Myocyte (in vitro differentiated cells): Measurements from ENCODE around the gene DUOX2. TPM values are rescaled to one million over a fixed set of nuclear protein-coding genes. Genes with fewer than 3 reads are reported as not detected.
"Not testable (repeated sequence)": the region's sequence is repeated elsewhere in the genome, so short reads cannot be mapped to it uniquely, and the experiment has no call there.

ENCODE experiments used
- DNase-seq: peaks from one replicate; pipeline ENCODE4 v3.0.0-alpha.2; 2012; ENCODE audit warnings: low read depth
- total RNA-seq: library from RNA; depleted of rRNA; stranded (reverse); fragments of >200 nt; gene quantifications from 2 replicates; pipeline ENCODE4 v1.2.3, GENCODE V29; 2014

The DUOX2 gene
- total RNA-seq, 1 donor from 2014 or later, result not detected

DNA sequence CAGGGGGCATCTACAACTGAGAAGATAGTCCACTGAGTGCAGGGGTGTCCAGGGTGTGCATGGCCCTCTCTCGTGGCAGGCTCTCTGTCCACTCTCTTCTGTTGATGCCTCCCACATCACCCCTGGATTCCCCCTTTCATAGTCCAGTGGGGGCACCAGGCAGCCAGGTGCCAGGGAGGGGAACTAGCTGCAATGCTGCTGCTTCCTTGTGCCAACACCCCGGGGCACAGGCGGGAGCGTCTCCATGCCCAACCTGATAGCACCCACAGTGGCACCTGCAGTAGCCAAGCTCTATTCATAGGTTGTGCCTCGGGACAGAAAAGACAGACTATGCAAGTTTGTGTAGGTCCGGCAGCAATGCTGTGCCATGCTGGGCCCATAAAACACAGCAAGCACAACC, 11.7 kb downstream of the DUOX2 start:
- DNase-seq, result no peak

DNA sequence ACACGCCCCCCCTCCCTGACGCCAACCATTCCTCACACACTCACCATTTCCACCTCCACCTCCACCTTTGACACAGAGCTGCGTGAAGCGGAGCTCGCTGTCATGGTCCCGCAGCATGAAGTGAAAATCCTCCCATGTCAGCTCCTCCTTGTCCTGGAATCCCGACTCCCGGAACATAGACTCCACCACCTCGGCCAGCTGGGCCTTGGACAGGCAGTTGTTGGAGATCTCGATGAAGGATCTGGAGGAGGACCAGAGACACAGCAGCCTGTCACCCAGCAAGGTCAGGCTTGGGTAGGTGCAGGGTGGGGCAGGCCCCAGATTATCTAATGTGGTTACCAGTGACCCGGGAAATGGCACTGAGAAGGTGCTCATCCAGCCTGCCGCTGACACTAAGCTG, 12.2 kb downstream of the DUOX2 start:
- no peak for DNase-seq

DNA sequence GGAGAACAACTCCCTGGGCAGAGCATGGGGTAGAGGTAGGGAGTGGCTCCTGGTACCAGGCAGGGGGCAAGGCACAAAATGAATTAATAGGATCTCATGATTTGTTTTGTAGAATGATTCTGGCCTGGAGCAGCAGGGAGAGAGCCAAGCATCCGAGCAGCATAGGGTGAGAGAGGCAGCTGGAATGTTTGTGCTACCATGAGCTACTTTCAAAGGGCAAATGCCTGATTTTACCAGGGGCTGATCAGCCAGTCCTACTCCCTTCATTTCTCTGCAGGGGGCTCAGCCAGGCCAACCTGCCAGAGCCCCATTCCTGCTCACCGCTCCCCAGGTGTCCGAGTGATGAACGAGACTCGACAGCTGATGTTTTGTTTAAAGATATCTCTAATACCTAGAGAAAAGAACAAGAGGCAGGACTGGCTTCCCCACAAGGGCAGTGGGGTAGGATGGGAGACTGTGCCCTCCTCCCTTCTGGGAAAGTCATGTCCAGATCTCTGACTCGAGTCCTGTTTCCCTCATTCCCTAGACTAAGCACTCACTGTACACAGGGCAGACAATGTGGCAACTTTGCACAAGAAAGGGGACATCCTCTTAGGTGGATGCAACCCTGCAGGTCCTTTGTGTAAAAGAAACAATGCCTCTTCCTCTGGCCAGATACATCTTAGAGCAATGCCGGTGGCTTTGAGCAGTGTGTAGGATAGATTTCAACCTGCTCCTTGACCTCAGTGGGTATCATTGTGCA, 12.9 kb downstream of the DUOX2 start:
- DNase-seq, result no peak

DNA sequence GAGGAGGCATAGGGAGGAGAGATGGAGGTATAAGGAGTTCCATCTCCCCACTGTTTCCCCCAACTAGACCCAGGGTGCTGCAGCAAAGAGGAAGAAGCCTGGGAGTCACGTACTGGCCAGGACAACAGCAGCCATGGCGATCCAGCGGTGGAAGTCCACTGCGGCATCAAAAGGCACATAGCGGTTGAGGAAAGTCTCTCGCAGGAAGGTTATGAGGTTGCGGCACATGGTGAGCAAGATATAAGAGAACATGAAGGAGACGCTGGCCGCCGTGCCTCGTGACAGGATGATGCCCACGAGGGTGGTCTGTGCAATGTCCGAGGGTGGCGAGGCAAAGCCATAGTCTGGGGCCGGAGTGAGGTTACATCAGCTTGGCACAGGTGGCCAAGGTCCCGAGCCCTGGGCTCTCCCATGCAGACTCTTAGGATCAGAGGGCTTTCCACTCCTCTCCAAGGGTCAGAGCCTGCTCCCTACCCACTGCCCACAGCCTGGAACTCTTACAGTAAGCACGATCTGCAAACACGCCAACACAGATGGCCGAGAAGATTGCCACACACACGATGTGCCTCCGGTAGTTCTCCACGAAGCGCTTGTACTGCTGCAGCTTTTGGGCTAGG, 14.3 kb downstream of the DUOX2 start:
- DNase-seq, result no peak

DNA sequence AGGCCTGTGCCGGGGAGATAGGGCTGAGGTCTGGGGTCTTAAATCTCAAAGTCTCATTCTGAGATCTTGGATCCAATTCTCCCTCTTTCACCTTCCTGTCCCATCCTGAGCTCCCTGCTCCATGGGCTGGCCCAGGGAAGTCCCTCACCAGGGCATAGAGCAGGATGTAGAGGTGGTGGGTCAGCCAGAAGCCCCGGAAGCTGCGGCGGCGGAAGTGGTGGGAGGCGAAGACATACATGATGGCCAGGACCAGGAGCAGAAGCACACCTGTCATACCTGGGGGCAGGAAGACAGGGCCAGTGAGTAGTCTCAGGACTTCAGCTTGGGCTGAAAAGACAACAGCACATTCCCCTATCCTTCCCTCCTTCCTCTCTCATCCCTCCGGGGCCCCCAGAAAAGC, 16.5 kb downstream of the DUOX2 start:
- no peak for DNase-seq

DNA sequence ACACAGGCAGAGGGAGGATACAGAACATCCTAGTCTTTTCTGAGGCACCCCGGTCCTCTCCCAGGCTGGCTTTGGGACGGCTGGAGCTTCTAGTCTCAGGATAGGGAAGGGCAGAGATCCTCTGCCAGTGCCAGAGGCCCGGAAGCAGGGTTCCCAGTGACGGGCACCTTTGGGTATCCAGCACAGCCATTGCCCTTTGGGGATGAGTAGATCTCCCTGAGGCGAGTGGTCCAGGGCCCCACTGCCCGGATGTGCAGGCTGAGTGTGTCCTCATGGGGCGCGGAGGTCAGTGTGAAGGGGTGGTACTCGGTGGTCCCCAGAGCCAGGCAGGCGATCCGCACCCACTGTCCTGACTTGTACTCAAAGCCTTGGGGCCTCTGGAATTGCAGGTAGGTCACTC, 18.3 kb downstream of the DUOX2 start:
- DNase-seq, result no peak

DNA sequence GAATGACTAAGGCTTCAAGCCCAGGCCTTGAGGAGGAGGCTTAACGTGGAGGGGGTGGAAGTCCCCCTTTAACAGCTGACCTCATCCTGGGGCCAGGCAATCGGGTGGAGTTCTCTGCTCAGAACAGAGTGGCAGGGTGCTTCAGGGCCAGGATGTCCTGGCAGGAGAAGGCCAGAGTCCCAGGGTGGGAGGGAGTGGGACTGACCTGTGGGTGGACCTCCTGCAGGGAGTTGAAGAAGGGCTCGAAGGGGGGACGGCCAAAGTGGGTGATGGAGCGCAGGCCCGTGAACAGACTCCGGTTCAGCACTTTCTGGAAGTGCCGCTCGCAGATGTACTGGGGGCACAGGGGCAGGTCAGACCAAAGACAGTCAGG, 19.6 kb downstream of the DUOX2 start:
- no peak for DNase-seq

DNA sequence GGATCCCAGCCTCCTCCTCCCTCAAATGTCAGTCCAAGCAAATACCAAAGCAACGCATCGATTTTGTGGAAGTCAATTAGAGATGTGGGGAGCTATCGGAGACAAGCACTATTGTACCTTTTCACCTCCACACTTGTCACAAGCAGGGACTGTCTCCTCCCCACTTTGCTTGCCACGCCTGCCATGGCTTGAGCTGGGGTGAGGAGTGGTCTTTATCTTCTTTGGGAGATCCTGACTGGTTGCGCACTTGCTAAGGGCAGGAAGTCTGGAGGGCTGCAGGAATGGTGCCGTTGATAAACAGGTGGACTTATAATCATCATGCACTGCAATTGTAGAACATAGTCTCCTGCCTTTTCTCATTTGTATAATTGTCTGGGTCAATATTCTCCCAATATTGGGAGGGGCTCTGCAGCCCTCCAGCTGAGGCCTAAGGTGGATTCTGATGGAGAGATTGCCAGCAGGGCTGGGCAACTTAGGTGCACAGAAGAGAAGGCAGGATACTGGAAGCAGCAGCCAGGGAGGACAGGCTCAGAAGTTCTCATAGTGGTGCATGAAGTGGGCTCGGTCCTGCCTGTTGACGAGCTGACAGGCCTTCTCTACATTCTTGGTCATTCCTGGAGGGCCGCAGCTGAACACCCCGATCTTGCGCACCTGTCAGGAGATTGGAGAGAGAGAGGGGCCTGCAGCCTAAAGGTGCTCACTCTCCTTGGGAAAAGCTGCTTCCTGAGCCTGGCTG, 20.2 kb downstream of the DUOX2 start:
- no peak for DNase-seq

DNA sequence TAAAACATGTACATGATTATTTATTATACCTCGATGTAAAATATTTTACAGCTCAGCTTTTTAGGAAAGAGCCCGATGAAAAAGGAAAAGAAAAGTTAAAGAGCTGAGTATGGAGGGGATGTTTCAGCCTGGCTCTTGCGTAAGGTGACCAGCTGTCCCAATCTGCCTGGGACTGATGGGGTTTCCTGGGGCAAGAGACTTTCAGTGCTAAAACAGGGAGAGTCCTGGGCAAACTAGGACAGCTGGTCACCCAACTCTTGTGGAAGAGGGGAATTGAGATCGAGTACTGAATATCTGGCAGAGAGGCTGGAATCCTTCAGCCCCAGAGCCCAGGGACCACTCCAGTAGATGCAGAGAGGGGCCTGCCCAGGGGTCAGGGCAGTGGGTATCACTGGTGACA, 21.0 kb downstream of the DUOX2 start:
- DNase-seq, result no peak

DNA sequence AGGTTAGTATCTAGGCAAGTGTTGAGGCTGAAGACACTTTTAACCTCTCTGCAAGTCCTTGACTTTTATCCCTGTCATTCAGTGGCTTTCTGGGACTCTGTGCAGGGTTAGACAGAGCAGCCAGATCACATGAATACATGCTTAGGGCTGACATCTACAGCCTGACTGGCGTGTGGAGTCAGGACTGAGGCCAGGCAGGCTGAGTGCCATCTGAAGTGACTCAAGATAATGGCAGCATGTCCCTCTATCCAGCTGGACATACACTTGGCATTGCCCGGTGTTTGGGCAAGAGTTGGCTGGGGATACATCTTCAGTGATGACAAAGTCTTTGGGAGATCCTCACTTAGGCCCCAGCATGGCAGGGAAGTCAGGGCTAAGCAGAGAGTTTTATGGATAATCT, 22.4 kb downstream of the DUOX2 start:
- DNase-seq, result peak; percentile 17

DNA sequence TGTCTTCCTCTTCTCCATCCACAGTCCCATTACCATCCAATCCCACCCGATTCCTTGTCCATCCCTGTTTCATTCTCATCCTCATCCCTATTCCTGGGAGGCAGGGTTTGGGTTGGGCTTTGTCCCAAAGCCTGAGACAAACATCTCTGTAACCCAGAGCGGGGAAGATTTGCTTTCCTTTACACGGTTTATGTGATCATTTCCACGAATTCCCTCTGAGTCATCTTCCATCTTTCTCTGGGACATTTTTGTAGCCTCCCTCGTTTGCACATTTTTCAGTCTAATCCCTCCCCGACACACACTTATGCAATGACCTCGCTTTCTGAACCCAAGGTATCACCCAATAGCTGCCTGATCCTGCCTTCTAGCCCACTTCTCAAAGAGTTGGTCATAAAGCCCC, 22.8 kb downstream of the DUOX2 start:
- peak; percentile 28 for DNase-seq

DNA sequence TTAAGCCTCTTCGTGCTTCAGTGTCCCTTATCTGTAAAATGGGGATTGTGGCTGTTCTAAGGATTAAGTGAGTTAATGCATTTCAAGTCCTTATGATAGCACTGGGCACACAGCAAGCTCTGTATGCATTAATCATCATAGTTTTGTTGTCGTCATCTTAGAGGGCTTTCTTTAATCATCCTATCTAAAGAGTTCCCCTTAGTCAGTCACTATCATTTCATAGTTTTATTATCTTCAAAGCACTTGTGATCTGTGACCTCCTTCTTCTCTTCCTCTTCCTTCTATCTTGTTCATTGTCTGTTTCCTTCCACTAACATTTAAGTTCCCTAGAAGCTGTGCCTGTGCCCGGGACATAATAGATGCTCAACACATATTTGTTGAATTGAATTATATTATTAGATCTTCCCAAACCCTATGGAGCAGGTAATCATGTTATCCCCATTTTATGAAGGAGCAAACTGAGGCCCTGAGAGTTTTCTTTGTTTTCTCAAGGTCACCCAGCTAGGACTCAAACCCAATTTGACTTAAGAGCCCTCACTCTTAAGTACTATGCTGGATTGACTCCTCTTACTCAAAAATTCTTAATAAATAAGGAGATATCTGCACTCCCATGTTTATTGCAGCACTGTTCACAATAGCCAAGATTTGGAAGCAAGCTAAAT, 24.1 kb downstream of the DUOX2 start:
- DNase-seq, result no peak

DNA sequence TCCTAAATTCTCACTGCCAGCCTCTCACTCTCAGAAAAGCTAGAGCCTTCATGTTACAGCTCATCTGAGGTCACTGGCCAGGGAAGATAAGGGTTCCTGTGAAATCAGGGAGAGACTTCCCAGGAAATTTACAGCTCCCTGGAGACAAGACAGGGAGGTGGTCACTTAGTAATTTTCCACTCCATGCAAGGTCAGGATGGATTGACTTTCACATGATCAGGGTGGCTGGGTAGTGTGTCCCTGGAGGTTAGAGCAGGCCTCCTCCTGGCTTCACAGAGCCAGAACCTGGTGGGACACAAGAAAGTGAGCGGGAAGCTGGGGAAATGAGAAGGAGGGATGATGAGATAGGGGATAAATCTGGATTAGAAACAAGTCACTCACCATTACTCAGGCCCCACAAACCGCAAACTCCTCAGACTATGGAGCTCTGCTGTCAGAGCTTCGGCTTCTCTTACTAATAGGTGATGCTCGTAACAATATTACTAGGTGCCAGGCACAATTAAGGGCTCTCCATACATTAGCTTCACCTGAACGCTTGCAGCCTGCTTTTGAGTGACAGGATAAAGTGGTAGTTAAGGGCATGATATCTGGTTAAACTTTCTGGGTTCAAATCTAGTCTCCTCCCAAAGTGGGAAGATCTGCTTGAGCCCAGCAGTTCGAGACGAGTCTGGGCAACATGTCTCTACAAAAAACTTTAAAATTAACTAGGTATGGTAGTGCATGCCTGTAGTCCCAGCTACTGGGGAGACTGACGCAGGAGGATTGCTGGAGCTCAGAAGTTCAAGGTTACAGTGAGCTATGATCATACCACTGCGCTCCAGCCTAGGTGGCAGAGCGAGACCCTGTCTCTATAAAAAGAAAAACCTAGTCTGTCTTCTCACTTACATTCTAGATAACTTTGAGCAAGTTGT, 24.9 kb downstream of the DUOX2 start:
- no peak for DNase-seq

DNA sequence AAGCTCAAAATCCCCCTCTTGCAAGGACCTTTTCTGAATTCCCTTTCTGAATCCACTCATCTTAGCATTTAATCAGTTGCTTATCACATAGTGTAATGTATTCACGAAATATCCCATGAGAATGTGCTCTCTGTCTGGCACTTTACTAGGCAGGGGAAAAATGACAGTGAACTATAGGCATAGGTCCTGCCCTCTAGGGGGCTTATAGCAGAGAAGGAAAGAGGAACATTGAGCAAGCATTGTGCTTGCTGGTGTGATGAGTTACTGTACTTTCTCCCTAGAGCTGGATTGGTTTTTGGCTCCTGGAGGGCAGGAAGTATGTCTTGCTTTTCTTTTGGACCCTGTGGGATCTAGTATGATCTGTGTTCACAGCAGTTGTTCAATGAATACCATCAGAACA, 26.5 kb downstream of the DUOX2 start:
- no peak for DNase-seq

DNA sequence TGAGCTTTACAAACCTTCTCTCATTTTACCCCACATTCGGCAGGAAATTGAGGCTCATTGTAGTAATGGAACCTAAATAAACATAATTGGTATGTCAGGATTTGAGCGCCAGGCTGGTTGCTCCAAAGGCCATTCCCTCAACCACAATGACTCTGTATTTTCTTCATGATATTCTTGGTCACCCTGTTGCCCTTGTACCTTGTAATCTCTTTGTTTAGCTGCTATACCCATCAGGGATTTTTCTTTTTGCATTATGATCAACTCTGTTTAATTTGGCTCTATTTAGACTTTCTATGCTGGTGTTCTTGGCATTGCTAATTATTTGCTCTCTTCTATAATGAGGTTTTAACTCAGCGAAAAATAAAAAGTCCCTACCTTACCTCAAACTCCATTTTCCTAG, 29.8 kb downstream of the DUOX2 start:
- DNase-seq, result peak; percentile 13

DNA sequence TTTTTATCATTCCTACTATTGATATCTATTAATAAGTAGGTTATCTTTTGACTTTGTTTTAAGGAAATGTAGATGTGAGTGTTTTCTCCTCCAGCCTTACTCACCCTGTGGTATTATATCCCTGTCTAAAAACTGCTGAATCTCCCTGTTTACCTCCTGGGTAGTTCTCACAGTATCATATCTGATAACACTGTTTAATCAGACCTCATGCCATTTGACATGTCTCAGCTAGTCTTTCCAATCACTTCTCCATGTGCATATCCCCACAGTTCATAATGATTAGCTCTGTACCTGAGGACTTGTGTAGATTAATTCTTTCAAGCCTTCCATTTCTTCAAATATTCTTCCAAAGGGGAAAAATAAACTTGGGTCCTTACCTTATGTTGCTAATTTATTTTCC, 30.7 kb downstream of the DUOX2 start:
- no peak for DNase-seq

DNA sequence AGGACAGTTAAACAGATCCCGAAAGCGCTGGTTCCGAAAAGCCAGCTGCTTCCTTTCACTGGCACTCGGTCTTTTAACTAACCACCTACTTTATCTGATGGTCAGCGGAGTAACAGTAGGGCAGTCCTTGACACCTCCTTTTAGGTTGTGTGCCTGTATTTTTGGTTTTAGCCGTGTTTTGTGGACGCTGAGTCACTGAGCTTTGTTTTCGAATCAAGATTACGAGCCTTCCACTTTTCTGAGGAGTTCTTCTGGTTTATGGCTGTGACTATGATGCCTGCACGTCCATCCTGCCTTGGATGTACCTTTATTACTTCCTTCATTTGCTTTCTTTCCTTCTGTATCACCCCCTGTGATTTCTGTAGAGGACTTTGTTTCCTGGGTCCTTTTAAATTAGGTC, 31.6 kb downstream of the DUOX2 start:
- DNase-seq, result not testable (repeated sequence)

DNA sequence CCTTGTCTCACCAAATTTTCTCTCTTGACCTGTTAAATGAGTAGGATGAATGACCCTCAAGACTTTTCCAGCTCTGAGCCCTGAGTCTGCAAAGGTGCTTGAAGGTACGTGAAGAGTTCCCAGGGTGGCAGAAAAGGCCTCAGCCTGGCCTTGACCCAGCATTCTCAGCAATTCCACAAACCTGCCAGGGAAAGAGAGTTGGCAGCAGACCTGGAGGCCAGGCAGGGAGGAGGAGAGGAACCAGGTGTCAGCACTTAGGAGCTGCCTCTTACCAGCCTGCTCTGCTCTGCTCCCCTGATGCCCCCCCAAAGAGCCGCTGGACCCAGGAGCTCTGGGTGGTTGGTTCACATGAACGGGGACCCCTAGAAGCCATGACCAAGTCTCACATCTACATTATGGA, 33.4 kb downstream of the DUOX2 start:
- not testable (repeated sequence) for DNase-seq

DNA sequence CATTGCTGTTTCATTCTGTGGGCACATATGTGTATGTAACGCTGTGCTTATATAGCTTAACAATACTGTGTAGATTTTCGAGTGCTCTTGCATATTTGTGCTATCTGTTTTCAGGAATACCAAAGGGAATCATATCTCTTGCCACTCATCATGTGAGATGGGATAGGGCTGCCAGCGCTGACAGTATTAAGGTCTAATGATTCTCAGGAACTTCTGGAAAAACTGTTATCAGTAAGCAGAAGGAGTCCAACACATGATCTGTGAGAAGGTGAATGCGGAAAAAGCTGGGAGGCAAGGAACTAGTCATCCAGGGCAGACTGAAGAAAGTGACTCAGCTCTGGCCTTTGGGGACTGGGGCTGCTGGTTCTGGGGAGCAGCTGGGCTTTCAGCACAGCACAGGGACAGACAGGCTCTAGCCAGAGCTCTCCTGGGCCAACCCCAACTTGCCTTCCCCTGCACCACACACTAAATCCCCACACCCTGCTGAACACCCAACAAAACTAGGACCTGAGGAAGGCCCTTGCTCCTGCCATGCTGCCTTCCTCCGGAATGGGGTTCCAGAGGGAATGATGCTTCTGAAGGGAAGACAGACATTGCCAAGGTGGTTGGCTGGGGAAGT, 34.2 kb downstream of the DUOX2 start:
- DNase-seq, result peak; percentile 17

DNA sequence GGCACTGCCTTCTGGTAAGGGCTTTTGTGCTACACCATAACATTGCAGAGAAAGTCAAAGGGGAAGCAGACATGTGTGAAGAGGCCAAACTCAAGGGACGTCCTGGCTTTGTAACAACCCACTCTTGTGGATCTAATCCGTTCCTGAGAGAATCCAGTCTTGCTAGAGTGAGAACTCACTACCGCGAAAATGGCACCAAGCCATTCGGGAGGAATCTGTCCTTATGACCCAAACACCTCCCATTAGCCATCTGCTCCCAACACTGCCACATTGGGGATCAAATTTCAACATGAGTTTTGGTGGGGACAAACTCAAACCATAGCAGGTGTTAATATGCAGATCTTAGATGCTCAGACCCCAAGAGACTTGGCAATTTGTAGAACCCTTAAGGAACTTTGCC, 34.8 kb downstream of the DUOX2 start:
- peak; percentile 78 for DNase-seq

DNA sequence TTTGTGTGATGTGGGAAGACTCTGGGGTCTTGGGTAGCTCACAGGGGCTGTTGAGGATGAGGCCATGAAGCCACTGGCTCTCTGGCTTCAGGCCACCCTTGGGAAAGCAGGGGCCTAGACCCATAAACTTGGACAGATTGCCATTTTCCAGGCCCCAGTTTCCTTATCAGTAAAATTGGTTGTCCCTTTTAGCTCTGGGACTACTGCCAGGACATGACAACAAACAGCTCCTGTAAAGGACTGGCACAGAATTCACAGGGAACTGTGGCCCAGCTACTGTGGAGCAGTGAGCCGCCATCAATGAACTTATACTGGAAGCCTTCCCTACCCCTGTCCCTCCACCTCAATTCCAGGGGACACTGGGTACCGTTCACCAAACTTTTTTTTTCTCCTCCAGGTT, 36.6 kb downstream of the DUOX2 start:
- not testable (repeated sequence) for DNase-seq
